A549 (cell line): ENCODE data around the gene ENTREP1. TPM values are rescaled to one million over a fixed set of nuclear protein-coding genes. Genes with fewer than 3 reads are reported as not detected.

ENCODE experiments used
- ATAC-seq, 2 experiments: fragments of 200-7000 bp in 1 of 2; fragments of >200 bp in 1 of 2; cut with Nextera tagmentation in 1 of 2; cut with Tn5 transposase in 1 of 2; 3 replicates each; pipeline versions ENCODE4 v1.8.0 to v1.9.1; 2018 to 2020; ENCODE audit warnings: mild to moderate bottlenecking in 1 of 2, moderate library complexity in 1 of 2
- CTCF ChIA-PET: fragments of 300-600 bp; sonication (Branson Sonifier 250); formaldehyde crosslinking; extraction: SDS; loops from one replicate; lab custom pipeline; 2021; ENCODE audit warnings: antibody characterized with exemption, inconsistent platforms; lab: Yijun Ruan, JAX
- POLR2A ChIA-PET: fragments of 350-600 bp; formaldehyde crosslinking; extraction: SDS; loops from one replicate; lab custom pipeline; 2021; ENCODE audit warnings: antibody characterized with exemption, inconsistent platforms; lab: Yijun Ruan, JAX
- DNase-seq, 2 experiments: peaks; one replicate each; pipeline versions ENCODE4 v3.0.0 to v3.0.0-alpha.2; 2011 to 2016; ENCODE audit warnings: low read depth in 1 of 2, low spot score in 1 of 2
- FAIRE-seq: peaks from 2 replicates; lab custom pipeline; 2011; peaks lifted over from hg19 to GRCh38; lab: Jason Lieb, UNC
- H3K27ac ChIP-seq, 2 experiments: fragments of >200 bp; sonication (Bioruptor Twin); formaldehyde crosslinking; 3 replicates each; pipeline ENCODE4 v1.5.1; 2016 to 2017
- H3K4me1 ChIP-seq: fragments of >200 bp; sonication (Bioruptor Twin); formaldehyde crosslinking; 3 replicates; pipeline ENCODE4 v1.6.1; 2016
- H3K4me2 ChIP-seq: fragments of >200 bp; sonication (Bioruptor Twin); formaldehyde crosslinking; 3 replicates; pipeline ENCODE4 v1.6.1; 2016
- H3K4me3 ChIP-seq: fragments of >200 bp; sonication (Bioruptor Twin); formaldehyde crosslinking; 3 replicates; pipeline ENCODE4 v1.5.1; 2016
- H3K9me3 ChIP-seq: fragments of >200 bp; sonication (Bioruptor Twin); formaldehyde crosslinking; 3 replicates; pipeline ENCODE4 v1.6.1; 2016
- BHLHE40 ChIP-seq: IDR thresholded peaks from 2 replicates; pipeline ENCODE4 v1.6.1; 2012; ENCODE audit warnings: low read depth, low read length, inconsistent platforms
- CBX2 ChIP-seq: fragments of 200-600 bp; sonication (generic); IDR thresholded peaks from 2 replicates; pipeline ENCODE4 v1.6.1; 2016; ENCODE audit warnings: low read depth, mild to moderate bottlenecking, borderline replicate concordance
- CBX8 ChIP-seq: fragments of 200-600 bp; sonication (generic); IDR thresholded peaks from 2 replicates; pipeline ENCODE4 v1.6.1; 2016
- CEBPB ChIP-seq, 2 experiments: fragments of >200 bp in 1 of 2; sonication (Bioruptor Twin) in 1 of 2; formaldehyde crosslinking in 1 of 2; IDR thresholded peaks; 2 replicates each; pipeline ENCODE4 v1.6.1; 2012 to 2016
- GATA3 ChIP-seq: IDR thresholded peaks from 2 replicates; pipeline ENCODE4 v1.6.1; 2012; ENCODE audit warnings: borderline replicate concordance
- HDAC2 ChIP-seq: fragments of 200-600 bp; sonication (generic); IDR thresholded peaks from 2 replicates; pipeline ENCODE4 v1.6.1; 2016
- HEYL ChIP-seq: fragments of 250-450 bp; sonication (Bioruptor Pico); IDR thresholded peaks from 2 replicates; pipeline ENCODE4 v1.8.0; 2021; ENCODE audit warnings: mild to moderate bottlenecking, moderate library complexity
- HOXB13 ChIP-seq: fragments of 250-450 bp; sonication (Bioruptor Pico); IDR thresholded peaks from 2 replicates; pipeline ENCODE4 v1.5.0; 2020; ENCODE audit warnings: low read depth, mild to moderate bottlenecking, moderate library complexity
- HOXB5 ChIP-seq: fragments of 250-450 bp; sonication (Bioruptor Pico); IDR thresholded peaks from 2 replicates; pipeline ENCODE4 v1.5.0; 2020; ENCODE audit warnings: mild to moderate bottlenecking, moderate library complexity
- KDM5A ChIP-seq: fragments of 200-600 bp; sonication (generic); IDR thresholded peaks from 2 replicates; pipeline ENCODE4 v1.6.1; 2016; ENCODE audit warnings: antibody characterized with exemption, mild to moderate bottlenecking
- MAFK ChIP-seq: fragments of 450-650 bp; IDR thresholded peaks from 2 replicates; pipeline ENCODE4 v1.6.1; 2014; ENCODE audit not compliant: partially characterized antibody
- MAZ ChIP-seq: fragments of 150-350 bp; IDR thresholded peaks from 2 replicates; pipeline ENCODE4 v1.6.1; 2014; ENCODE audit warnings: antibody characterized with exemption, low read depth, low read length, borderline replicate concordance
- MYC ChIP-seq: IDR thresholded peaks from 2 replicates; pipeline ENCODE4 v1.6.1; 2012; ENCODE audit warnings: mild to moderate bottlenecking, inconsistent platforms, low read length, improper control_type of control experiment, borderline replicate concordance
- NR3C1 ChIP-seq: fragments of >200 bp; sonication (Bioruptor Twin); formaldehyde crosslinking; IDR thresholded peaks from 3 replicates; pipeline ENCODE4 v1.6.1; 2017
- PHF8 ChIP-seq: fragments of 200-600 bp; sonication (generic); IDR thresholded peaks from 2 replicates; pipeline ENCODE4 v1.6.1; 2016; ENCODE audit warnings: low read depth, mild to moderate bottlenecking, antibody characterized with exemption, moderate library complexity, borderline replicate concordance
- POLR2A ChIP-seq: IDR thresholded peaks from 2 replicates; pipeline ENCODE4 v1.6.1; 2012; ENCODE audit warnings: mild to moderate bottlenecking, low read length
- RAD21 ChIP-seq, 2 experiments: fragments of >200 bp in 1 of 2; sonication (Bioruptor Twin) in 1 of 2; formaldehyde crosslinking in 1 of 2; IDR thresholded peaks in 1 of 2; conservative IDR thresholded peaks in 1 of 2; 2 replicates in 1 of 2; 3 replicates in 1 of 2; pipeline ENCODE4 v1.6.1; 2012 to 2018; ENCODE audit warnings: inconsistent platforms in 1 of 2
- RARB ChIP-seq: fragments of 250-450 bp; sonication (Bioruptor Pico); IDR thresholded peaks from 2 replicates; pipeline ENCODE4 v1.8.0; 2021; ENCODE audit warnings: mild to moderate bottlenecking, moderate library complexity
- RCOR1 ChIP-seq: fragments of 150-350 bp; IDR thresholded peaks from 2 replicates; pipeline ENCODE4 v1.6.1; 2014; ENCODE audit warnings: antibody characterized with exemption, low read length, low read depth
- RFX5 ChIP-seq: fragments of 450-650 bp; IDR thresholded peaks from 2 replicates; pipeline ENCODE4 v1.7.1; 2014; ENCODE audit warnings: antibody characterized with exemption, mild to moderate bottlenecking, moderate library complexity
- SREBF2 ChIP-seq: fragments of 450-650 bp; IDR thresholded peaks from 2 replicates; pipeline ENCODE4 v1.6.1; 2014; ENCODE audit warnings: mild to moderate bottlenecking, moderate library complexity
- ZC3H11A ChIP-seq: fragments of 450-650 bp; IDR thresholded peaks from 2 replicates; pipeline ENCODE4 v1.6.1; 2014; ENCODE audit warnings: antibody characterized with exemption, mild to moderate bottlenecking
- ZSCAN20 ChIP-seq: fragments of 250-450 bp; sonication (Bioruptor Pico); IDR thresholded peaks from 2 replicates; pipeline ENCODE4 v1.8.0; 2022; ENCODE audit warnings: mild to moderate bottlenecking, moderate library complexity
- WGBS: methylation state at CpG from one replicate; pipeline ENCODE4 v1.1.6; 2017; ENCODE audit errors: missing lambda C conversion rate; 5-methylcytosine and 5-hydroxymethylcytosine counted together
- polyA plus RNA-seq, 4 experiments: library from polyadenylated mRNA; depleted of rRNA in 3 of 4; stranded (reverse); fragments of >200 nt; fragmentation: RNase III in 1 of 4; extraction: RNeasy Plus Mini Kit Qiagen cat#74134 plus additional on column Dnase treatment in 1 of 4; gene quantifications; 2 replicates in 3 of 4; 3 replicates in 1 of 4; pipeline ENCODE4 v1.2.3, GENCODE V29; 2011 to 2017
- TF ChIP-seq, protein P1 (sequence below): IDR thresholded peaks from 2 replicates; pipeline ENCODE4 v1.6.1; 2012; ENCODE audit warnings: low read depth, borderline replicate concordance
- TF ChIP-seq, protein P2 (sequence below): IDR thresholded peaks from 2 replicates; pipeline ENCODE4 v1.6.1; 2012
- TF ChIP-seq, protein P3 (sequence below): fragments of >200 bp; sonication (Bioruptor Twin); formaldehyde crosslinking; IDR thresholded peaks from 2 replicates; pipeline ENCODE4 v1.6.1; 2016
- TF ChIP-seq, protein P4 (sequence below): fragments of 250-450 bp; sonication (Bioruptor Pico); IDR thresholded peaks from 2 replicates; pipeline ENCODE4 v1.5.0; 2020; ENCODE audit warnings: low read depth, mild to moderate bottlenecking, moderate library complexity

ENTREP1 gene
- polyA plus RNA-seq, 2 of the 4 experiments (the other 2 are of a cell fraction), result 0.03 to 0.09 TPM

DNA sequence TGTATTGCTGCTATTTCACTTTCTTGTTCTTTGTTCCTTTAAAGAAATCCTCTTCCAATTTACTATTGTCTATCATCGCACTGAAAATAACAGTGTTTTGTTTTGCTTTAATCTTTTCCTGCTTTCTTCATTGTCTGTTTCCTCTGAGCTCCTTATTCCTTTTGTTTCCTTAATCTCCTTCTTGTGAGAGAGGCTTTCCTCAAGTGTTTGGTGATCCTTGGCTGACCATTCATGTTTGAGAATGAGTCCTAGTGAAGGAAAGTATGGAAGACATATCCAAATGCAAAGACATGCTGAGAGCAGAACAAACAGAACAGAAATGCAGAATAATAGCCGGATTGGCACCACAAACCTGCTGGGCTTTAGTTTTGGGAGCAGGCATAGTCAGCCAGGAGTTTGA lies 42.0 kb upstream of the ENTREP1 start:
- no peaks in the 10 kb centered on the region for H3K4me1 ChIP-seq
- H3K4me3 ChIP-seq, result no peak overlapping the region
- DNase-seq (no peak), ATAC-seq (no peak), FAIRE-seq (no peak)
- 45% methylated on average over 2 of the region's 2 CpGs for WGBS
- CTCF ChIA-PET, result no interaction called here
- TF ChIP-seq MYC, result no peak
- TF ChIP-seq RFX5, result no peak
- TF ChIP-seq HEYL (CRISPR knock-in tag), result no peak
- TF ChIP-seq, protein P1, sequence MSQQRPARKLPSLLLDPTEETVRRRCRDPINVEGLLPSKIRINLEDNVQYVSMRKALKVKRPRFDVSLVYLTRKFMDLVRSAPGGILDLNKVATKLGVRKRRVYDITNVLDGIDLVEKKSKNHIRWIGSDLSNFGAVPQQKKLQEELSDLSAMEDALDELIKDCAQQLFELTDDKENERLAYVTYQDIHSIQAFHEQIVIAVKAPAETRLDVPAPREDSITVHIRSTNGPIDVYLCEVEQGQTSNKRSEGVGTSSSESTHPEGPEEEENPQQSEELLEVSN, result no peak
- no peak for TF ChIP-seq RARB (CRISPR knock-in tag)
- no peak for TF ChIP-seq NR3C1
- no peak for TF ChIP-seq HOXB13
- TF ChIP-seq HDAC2, result no peak
- TF ChIP-seq KDM5A, result no peak
- TF ChIP-seq POLR2A, result no peak
- no peak for TF ChIP-seq CBX8
- TF ChIP-seq BHLHE40, result no peak
- TF ChIP-seq CEBPB (IDR thresholded peaks at IDR 0.05), result no peak
- no peak for TF ChIP-seq HOXB5 (CRISPR knock-in tag)
- no peak for TF ChIP-seq ZSCAN20 (CRISPR knock-in tag)
- TF ChIP-seq, protein P2, sequence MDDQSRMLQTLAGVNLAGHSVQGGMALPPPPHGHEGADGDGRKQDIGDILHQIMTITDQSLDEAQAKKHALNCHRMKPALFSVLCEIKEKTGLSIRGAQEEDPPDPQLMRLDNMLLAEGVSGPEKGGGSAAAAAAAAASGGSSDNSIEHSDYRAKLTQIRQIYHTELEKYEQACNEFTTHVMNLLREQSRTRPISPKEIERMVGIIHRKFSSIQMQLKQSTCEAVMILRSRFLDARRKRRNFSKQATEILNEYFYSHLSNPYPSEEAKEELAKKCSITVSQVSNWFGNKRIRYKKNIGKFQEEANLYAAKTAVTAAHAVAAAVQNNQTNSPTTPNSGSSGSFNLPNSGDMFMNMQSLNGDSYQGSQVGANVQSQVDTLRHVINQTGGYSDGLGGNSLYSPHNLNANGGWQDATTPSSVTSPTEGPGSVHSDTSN, result no peak
- TF ChIP-seq ZC3H11A, result no peak
- TF ChIP-seq PHF8, result no peak
- TF ChIP-seq CBX2, result no peak
- no peak overlapping the region for H3K27ac ChIP-seq
- POLR2A ChIA-PET, result no interaction called here
- no peaks in the 10 kb centered on the region for H3K9me3 ChIP-seq
- no peak overlapping the region for H3K4me2 ChIP-seq

DNA sequence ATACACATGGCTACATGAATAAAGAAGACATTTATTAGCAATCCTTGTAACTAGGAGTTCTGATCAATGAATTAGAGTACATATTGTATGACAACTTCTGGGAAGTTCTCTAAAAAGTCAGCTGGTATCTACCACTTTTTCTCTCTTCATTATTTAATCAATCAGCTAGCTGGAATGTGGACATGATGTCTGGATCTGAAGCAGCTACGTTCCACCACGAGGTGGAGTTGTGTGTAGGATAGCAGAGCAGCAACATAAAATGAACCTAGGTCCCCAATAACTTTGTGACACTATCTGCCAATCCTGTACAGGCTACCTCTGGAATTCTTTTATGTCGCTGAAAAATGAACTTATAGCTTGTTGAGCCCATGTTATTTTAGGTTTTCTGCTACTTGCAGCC lies 32.9 kb upstream of the ENTREP1 start:
- ChIA-PET CTCF (interaction anchor here (0.7 kb wide), 1 partner anchor 28 kb away, joined by 3 read pairs; no protein-coding TSS in a partner anchor), POLR2A (no interaction called here)
- Histone ChIP-seq H3K4me2 (no peak overlapping the region), H3K9me3 (no peaks in the 10 kb centered on the region), H3K4me3 (no peak overlapping the region), H3K4me1 (no peaks in the 10 kb centered on the region), H3K27ac (no peak overlapping the region)
- no peak for FAIRE-seq
- no peak for ATAC-seq
- WGBS, result 4% methylated on average over 3 of the region's 3 CpGs
- TF ChIP-seq, protein P3, sequence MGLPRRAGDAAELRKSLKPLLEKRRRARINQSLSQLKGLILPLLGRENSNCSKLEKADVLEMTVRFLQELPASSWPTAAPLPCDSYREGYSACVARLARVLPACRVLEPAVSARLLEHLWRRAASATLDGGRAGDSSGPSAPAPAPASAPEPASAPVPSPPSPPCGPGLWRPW, result no peak
- no peak for TF ChIP-seq RAD21 (conservative IDR thresholded peaks at IDR 0.05 in 1 of 2, IDR thresholded peaks at IDR 0.05 in 1 of 2)
- TF ChIP-seq GATA3, result no peak
- TF ChIP-seq MAFK, result no peak
- no peak for TF ChIP-seq CBX8
- no peak for TF ChIP-seq RCOR1
- no peak for TF ChIP-seq NR3C1
- TF ChIP-seq SREBF2, result no peak
- TF ChIP-seq, protein P4, sequence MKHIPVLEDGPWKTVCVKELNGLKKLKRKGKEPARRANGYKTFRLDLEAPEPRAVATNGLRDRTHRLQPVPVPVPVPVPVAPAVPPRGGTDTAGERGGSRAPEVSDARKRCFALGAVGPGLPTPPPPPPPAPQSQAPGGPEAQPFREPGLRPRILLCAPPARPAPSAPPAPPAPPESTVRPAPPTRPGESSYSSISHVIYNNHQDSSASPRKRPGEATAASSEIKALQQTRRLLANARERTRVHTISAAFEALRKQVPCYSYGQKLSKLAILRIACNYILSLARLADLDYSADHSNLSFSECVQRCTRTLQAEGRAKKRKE, result no peak
- no peak for TF ChIP-seq MAZ
- peak; percentile 4 to 16 for DNase-seq
